Spleen (tissue), 11 donors: ENCODE measurements around the gene ICAM5. TPM values are rescaled to one million over a fixed set of nuclear protein-coding genes. Genes with fewer than 3 reads are reported as not detected.

Source experiments
- DNase-seq: peaks from one replicate; pipeline ENCODE4 v3.0.0-alpha.2; 2020
- H3K27ac ChIP-seq, 8 donors: fragments of 200-600 bp; sonication (generic) in 7 of 8; 1 replicate in 4 of 8; 2 replicates in 4 of 8; pipeline versions ENCODE4 v1.5.0 to v1.8.0; 2016 to 2021; ENCODE audit warnings: inconsistent platforms in 4 of 8, mild to moderate bottlenecking in 4 of 8, moderate library complexity in 1 of 8
- H3K27me3 ChIP-seq, 7 donors: fragments of 200-600 bp; sonication (generic) in 6 of 7; replicated peaks in 1 of 7; 1 replicate in 4 of 7; 2 replicates in 3 of 7; pipeline versions ENCODE4 v1.5.0 to v1.8.0; 2016 to 2021; ENCODE audit warnings: inconsistent platforms in 3 of 7, mild to moderate bottlenecking in 1 of 7
- H3K36me3 ChIP-seq, 6 donors: fragments of 200-600 bp; sonication (generic) in 5 of 6; 1 replicate in 4 of 6; 2 replicates in 2 of 6; pipeline versions ENCODE4 v1.5.0 to v1.8.0; 2016 to 2021; ENCODE audit warnings: inconsistent platforms in 2 of 6
- H3K4me1 ChIP-seq, 6 donors: fragments of 200-600 bp; sonication (generic) in 5 of 6; 1 replicate in 3 of 6; 2 replicates in 3 of 6; pipeline versions ENCODE4 v1.5.0 to v1.8.0; 2016 to 2021; ENCODE audit warnings: inconsistent platforms in 3 of 6
- H3K4me3 ChIP-seq, 8 donors: fragments of 200-600 bp; sonication (generic) in 7 of 8; 1 replicate in 4 of 8; 2 replicates in 4 of 8; pipeline versions ENCODE4 v1.5.0 to v1.8.0; 2016 to 2021; ENCODE audit warnings: inconsistent platforms in 4 of 8, mild to moderate bottlenecking in 4 of 8, moderate library complexity in 2 of 8
- H3K9me3 ChIP-seq, 8 donors: fragments of 200-600 bp; sonication (generic) in 7 of 8; 1 replicate in 4 of 8; 2 replicates in 4 of 8; pipeline versions ENCODE4 v1.5.0 to v1.8.0; 2016 to 2021; ENCODE audit warnings: inconsistent platforms in 4 of 8
- CTCF ChIP-seq, 11 experiments: fragments of 200-600 bp in 7 of 11; fragments of 450-650 bp in 4 of 11; sonication (generic) in 4 of 11; IDR thresholded peaks in 8 of 11; conservative IDR thresholded peaks in 3 of 11; 1 replicate in 7 of 11; 2 replicates in 4 of 11; pipeline versions ENCODE4 v1.4.0 to v1.8.0; 2016 to 2021; ENCODE audit warnings: antibody characterized with exemption in 11 of 11, inconsistent platforms in 4 of 11, mild to moderate bottlenecking in 1 of 11
- POLR2A ChIP-seq, 3 donors: fragments of 450-650 bp; IDR thresholded peaks; one replicate each; pipeline ENCODE4 v1.5.1; 2017; ENCODE audit warnings: antibody characterized with exemption in 3 of 3, mild to moderate bottlenecking in 1 of 3
- POLR2AphosphoS5 ChIP-seq, 3 donors: sonication (generic); formaldehyde crosslinking; IDR thresholded peaks; one replicate each; pipeline ENCODE4 v1.5.1; 2017; ENCODE audit warnings: antibody characterized with exemption in 3 of 3
- WGBS, 5 donors: extraction: QIAGEN DNeasy Blood & Tissue Kit in 3 of 5; methylation state at CpG; one replicate each; pipeline versions ENCODE4 v1.1.5 to v1.1.7; 2013 to 2018; 5-methylcytosine and 5-hydroxymethylcytosine counted together
- intact Hi-C: fragments of 100-400 bp; cut with DNase I; formaldehyde crosslinking; loops from one replicate; pipeline ENCODE4 v1.15.0; 2023; ENCODE audit warnings: low total_unique reads
- polyA plus RNA-seq, 3 donors: library from polyadenylated mRNA; stranded (reverse); fragments of 200-250 nt; gene quantifications; one replicate each; pipeline ENCODE4 v1.2.1, GENCODE V29; 2013
- total RNA-seq, 7 donors: library from RNA; depleted of rRNA in 3 of 7; stranded (reverse); fragments of >200 nt in 3 of 7; fragmentation: NEBNext Ultra II Directional in 4 of 7; extraction: Animal tissue kit (Norgen Biotek cat#: 25700) in 4 of 7; gene quantifications; one replicate each; pipeline versions ENCODE4 v1.1.0 to v1.2.1, GENCODE V29; 2016 to 2021
- donor health status: healthy with polysubstance abuse.
- donor health status: DM: no; HTN: no; CAD: no; lungs with moderate emphysema.
- donor health status: DM: no; HTN: no; CAD: no.
- donor health status: Bipolar disorder and iron deficiency.
- donor health status: healthy.
- donor health status: DM: no; HTN: no; CAD: no.
- donor health status: DM: yes; HTN: yes; CAD: no.

The ICAM5 gene
- total and polyA plus RNA-seq, 10 donors = 0.07 to 1.4 (median 0.69) TPM

- TF ChIP-seq POLR2A (IDR thresholded peaks at IDR 0.05) = no peak
- TF ChIP-seq CTCF (IDR thresholded peaks at IDR 0.05 in 8 of 11, conservative IDR thresholded peaks at IDR 0.05 in 3 of 11) = no peak
- no peak for TF ChIP-seq POLR2AphosphoS5 (IDR thresholded peaks at IDR 0.05)
- Histone ChIP-seq H3K27me3 (no peaks in the 10 kb centered on the region), H3K27ac (no peak overlapping the region), H3K4me3 (no peak overlapping the region), H3K4me1 (peaks cover 6 to 46% (median 22%) of the 10 kb centered on the region in 6 donors), H3K9me3 (no peaks in the 10 kb centered on the region), H3K36me3 (peaks cover 0 to 67% (median 58%) of the 10 kb centered on the region in 6 donors)
- DNase-seq = no peak
- intact Hi-C loops = loop anchor here (10.0 kb wide), 1 partner anchor 142 kb away; the partner anchor contains the start of genes EIF3G and P2RY11
- WGBS, 5 donors = 81 to 89% (median 83%) methylated on average over 8 to 9 of the region's 9 CpGs
Observed at GRCh38 chr19:10256970-10257615, 32.7 kb upstream of the ICAM5 start.

DNA sequence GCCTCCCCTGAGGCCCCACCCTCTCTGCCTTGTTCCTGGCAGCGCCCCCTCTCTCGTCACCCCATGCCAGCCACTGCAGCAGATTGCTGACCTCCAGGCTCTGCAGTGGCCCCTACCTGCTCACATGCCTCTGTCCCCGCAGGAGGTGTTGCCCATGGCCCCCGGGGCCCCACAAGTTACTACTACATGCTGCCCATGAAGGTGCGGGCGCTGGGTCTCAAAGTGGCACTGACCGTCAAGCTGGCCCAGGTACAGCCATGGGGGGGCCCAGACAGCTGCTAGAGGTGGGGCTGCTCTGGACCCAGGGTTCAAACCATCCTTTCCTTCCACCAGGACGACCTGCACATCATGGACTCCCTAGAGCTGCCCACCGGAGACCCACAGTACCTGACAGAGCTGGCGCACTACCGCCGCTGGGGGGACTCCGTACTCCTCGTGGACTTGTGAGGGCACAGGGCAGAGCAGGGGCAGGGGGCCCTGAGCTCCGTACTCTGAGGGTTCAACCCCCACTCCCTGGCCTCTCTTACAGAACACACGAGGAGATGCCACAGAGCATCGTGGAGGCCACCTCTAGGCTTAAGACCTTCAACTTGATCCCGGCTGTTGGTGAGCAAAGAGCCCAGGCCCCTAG lies 31.6 kb upstream of the ICAM5 start:
- Histone ChIP-seq H3K4me1 (peaks cover 0 to 36% (median 13%) of the 10 kb centered on the region in 6 donors), H3K4me3 (no peak overlapping the region), H3K27me3 (no peaks in the 10 kb centered on the region), H3K9me3 (no peaks in the 10 kb centered on the region), H3K27ac (no peak overlapping the region), H3K36me3 (peaks cover 0 to 67% (median 58%) of the 10 kb centered on the region in 6 donors)
- WGBS, 5 donors = 94 to 97% (median 95%) methylated on average over 12 to 18 of the region's 18 CpGs
- intact Hi-C loops = loop anchor here (10.0 kb wide), 1 partner anchor 143 kb away; the partner anchor contains the start of genes EIF3G and P2RY11
- DNase-seq = no peak
- TF ChIP-seq CTCF (IDR thresholded peaks at IDR 0.05 in 8 of 11, conservative IDR thresholded peaks at IDR 0.05 in 3 of 11) (no peak), POLR2AphosphoS5 (IDR thresholded peaks at IDR 0.05) (no peak), POLR2A (IDR thresholded peaks at IDR 0.05) (no peak)

DNA sequence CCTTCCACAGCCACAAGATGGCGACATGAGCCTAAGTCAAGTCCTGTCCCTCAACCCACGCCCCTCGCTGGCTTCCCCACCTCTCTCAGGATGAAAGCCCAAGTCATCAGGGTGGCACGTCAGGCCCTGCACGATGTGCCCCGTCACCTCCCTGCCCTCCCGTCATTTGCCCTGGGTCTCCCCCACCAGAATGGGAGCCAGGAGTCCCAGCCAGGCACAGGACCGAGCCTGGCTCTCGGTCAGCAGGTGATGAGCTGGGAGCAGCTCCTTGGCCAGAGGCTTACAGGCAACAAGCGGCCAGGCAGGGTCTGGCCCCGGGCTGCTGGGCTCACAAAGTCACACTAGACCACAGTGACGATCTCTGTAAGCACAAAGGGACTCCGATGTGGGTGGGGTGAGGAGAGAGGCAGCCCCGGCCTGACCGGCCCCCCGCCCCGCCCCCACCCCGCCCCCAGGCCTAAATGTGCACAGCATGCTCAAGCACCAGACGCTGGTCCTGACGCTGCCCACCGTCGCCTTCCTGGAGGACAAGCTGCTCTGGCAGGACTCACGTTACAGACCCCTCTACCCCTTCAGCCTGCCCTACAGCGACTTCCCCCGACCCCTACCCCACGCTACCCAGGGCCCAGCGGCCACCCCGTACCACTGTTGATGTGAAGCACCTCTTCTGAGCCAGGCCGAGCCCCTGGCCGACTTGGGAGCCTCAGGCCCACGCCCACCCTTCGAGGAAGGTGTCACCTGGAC lies 30.4 kb upstream of the ICAM5 start:
- DNase-seq = peak; percentile 90
- WGBS, 5 donors = 55 to 67% (median 64%) methylated on average over 24 to 32 of the region's 32 CpGs
- TF ChIP-seq POLR2A (IDR thresholded peaks at IDR 0.05) (no peak), POLR2AphosphoS5 (IDR thresholded peaks at IDR 0.05) (peak; percentile 25 to 70 (median 50)), CTCF (IDR thresholded peaks at IDR 0.05 in 8 of 11, conservative IDR thresholded peaks at IDR 0.05 in 3 of 11) (peak in 9 of 11 experiments; percentile 71 to 94 (median 81))
- Histone ChIP-seq H3K4me1 (peaks cover 0 to 24% (median 9%) of the 10 kb centered on the region in 6 donors), H3K4me3 (no peak overlapping the region), H3K9me3 (no peaks in the 10 kb centered on the region), H3K27me3 (no peaks in the 10 kb centered on the region), H3K36me3 (peaks cover 0 to 57% (median 51%) of the 10 kb centered on the region in 6 donors), H3K27ac (no peak overlapping the region)
- intact Hi-C loops = loop anchor here (10.0 kb wide), 1 partner anchor 145 kb away; the partner anchor contains the start of genes EIF3G and P2RY11
